SK-N-SH treated with all-trans-retinoic acid at 6 μM for 48 hours (cell line): ENCODE data around the gene B3GALT5.

Source experiments
- ARNTL ChIP-seq: fragments of 450-650 bp; formaldehyde crosslinking; IDR thresholded peaks from 2 replicates; pipeline ENCODE4 v1.5.0; 2020; ENCODE audit warnings: low read depth, mild to moderate bottlenecking, moderate library complexity, borderline replicate concordance
- BACH2 ChIP-seq: fragments of 250-450 bp; sonication (Bioruptor Pico); IDR thresholded peaks from 2 replicates; pipeline ENCODE4 v1.9.0; 2021; ENCODE audit warnings: mild to moderate bottlenecking, borderline replicate concordance
- CSDC2 ChIP-seq: fragments of 250-450 bp; sonication (Bioruptor Pico); IDR thresholded peaks from 2 replicates; pipeline ENCODE4 v1.5.0; 2020; ENCODE audit warnings: mild to moderate bottlenecking, moderate library complexity
- ESRRG ChIP-seq: fragments of 250-450 bp; sonication (Bioruptor Pico); IDR thresholded peaks from 2 replicates; pipeline ENCODE4 v1.6.1; 2021; ENCODE audit warnings: mild to moderate bottlenecking
- OSR1 ChIP-seq: fragments of 250-450 bp; sonication (Bioruptor Pico); IDR thresholded peaks from 2 replicates; pipeline ENCODE4 v1.8.0; 2022; ENCODE audit warnings: moderate library complexity, mild to moderate bottlenecking, inconsistent platforms
- TOX ChIP-seq: fragments of 250-450 bp; sonication (Bioruptor Pico); IDR thresholded peaks from 2 replicates; pipeline ENCODE4 v1.8.0; 2021; ENCODE audit warnings: mild to moderate bottlenecking, moderate library complexity, borderline replicate concordance
- ZFP3 ChIP-seq: fragments of 250-450 bp; sonication (Bioruptor Pico); IDR thresholded peaks from 2 replicates; pipeline ENCODE4 v1.5.0; 2020; ENCODE audit warnings: mild to moderate bottlenecking, moderate library complexity
- ZFP30 ChIP-seq: fragments of 450-650 bp; formaldehyde crosslinking; IDR thresholded peaks from 2 replicates; pipeline ENCODE4 v1.5.0; 2022; ENCODE audit warnings: mild to moderate bottlenecking, moderate library complexity
- ZNF70 ChIP-seq: fragments of 450-650 bp; formaldehyde crosslinking; IDR thresholded peaks from 2 replicates; pipeline ENCODE4 v1.5.0; 2020; ENCODE audit warnings: mild to moderate bottlenecking, moderate library complexity
- TF ChIP-seq, protein P1 (sequence below): fragments of 250-450 bp; sonication (Bioruptor Pico); IDR thresholded peaks from 2 replicates; pipeline ENCODE4 v1.8.0; 2020; ENCODE audit warnings: mild to moderate bottlenecking, moderate library complexity, borderline replicate concordance
- TF ChIP-seq, protein P2 (sequence below): fragments of 250-450 bp; sonication (Bioruptor Pico); IDR thresholded peaks from 2 replicates; pipeline ENCODE4 v1.5.0; 2020; ENCODE audit warnings: mild to moderate bottlenecking, moderate library complexity
- TF ChIP-seq, protein P3 (sequence below): fragments of 250-450 bp; sonication (Bioruptor Pico); IDR thresholded peaks from 2 replicates; pipeline ENCODE4 v1.5.1; 2020; ENCODE audit warnings: low read depth, mild to moderate bottlenecking, moderate library complexity

DNA sequence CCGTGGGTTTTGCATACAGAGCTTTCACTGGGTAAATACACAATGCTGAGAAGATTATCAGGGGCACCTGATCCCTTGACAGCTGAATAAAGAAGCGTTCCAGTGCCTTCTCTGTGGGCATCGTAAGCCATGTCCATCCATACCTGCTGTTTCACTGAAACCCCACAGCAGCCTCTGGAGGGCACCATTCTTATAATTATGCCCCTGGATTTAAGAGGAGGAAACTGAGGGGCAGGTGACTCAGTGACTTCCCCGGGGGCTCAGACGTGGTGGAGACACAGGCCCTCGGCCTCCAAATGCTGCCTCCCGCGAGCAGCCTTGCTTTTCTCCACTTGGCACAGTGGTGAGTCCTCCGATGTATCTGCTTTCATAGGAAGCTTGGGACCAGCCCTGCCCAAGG lies 56.7 kb downstream of the B3GALT5 start:
- no peak for TF ChIP-seq ZFP3
- no peak for TF ChIP-seq ESRRG
- no peak for TF ChIP-seq TOX
- TF ChIP-seq, protein P1, sequence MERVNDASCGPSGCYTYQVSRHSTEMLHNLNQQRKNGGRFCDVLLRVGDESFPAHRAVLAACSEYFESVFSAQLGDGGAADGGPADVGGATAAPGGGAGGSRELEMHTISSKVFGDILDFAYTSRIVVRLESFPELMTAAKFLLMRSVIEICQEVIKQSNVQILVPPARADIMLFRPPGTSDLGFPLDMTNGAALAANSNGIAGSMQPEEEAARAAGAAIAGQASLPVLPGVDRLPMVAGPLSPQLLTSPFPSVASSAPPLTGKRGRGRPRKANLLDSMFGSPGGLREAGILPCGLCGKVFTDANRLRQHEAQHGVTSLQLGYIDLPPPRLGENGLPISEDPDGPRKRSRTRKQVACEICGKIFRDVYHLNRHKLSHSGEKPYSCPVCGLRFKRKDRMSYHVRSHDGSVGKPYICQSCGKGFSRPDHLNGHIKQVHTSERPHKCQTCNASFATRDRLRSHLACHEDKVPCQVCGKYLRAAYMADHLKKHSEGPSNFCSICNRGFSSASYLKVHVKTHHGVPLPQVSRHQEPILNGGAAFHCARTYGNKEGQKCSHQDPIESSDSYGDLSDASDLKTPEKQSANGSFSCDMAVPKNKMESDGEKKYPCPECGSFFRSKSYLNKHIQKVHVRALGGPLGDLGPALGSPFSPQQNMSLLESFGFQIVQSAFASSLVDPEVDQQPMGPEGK: no peak
- no peak for TF ChIP-seq ZNF70
- TF ChIP-seq, protein P2, sequence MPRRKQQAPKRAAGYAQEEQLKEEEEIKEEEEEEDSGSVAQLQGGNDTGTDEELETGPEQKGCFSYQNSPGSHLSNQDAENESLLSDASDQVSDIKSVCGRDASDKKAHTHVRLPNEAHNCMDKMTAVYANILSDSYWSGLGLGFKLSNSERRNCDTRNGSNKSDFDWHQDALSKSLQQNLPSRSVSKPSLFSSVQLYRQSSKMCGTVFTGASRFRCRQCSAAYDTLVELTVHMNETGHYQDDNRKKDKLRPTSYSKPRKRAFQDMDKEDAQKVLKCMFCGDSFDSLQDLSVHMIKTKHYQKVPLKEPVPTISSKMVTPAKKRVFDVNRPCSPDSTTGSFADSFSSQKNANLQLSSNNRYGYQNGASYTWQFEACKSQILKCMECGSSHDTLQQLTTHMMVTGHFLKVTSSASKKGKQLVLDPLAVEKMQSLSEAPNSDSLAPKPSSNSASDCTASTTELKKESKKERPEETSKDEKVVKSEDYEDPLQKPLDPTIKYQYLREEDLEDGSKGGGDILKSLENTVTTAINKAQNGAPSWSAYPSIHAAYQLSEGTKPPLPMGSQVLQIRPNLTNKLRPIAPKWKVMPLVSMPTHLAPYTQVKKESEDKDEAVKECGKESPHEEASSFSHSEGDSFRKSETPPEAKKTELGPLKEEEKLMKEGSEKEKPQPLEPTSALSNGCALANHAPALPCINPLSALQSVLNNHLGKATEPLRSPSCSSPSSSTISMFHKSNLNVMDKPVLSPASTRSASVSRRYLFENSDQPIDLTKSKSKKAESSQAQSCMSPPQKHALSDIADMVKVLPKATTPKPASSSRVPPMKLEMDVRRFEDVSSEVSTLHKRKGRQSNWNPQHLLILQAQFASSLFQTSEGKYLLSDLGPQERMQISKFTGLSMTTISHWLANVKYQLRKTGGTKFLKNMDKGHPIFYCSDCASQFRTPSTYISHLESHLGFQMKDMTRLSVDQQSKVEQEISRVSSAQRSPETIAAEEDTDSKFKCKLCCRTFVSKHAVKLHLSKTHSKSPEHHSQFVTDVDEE (CRISPR knock-in tag): no peak
- TF ChIP-seq ARNTL (CRISPR knock-in tag): no peak
- TF ChIP-seq OSR1 (CRISPR knock-in tag): no peak
- TF ChIP-seq BACH2 (CRISPR knock-in tag): no peak
- TF ChIP-seq CSDC2 (CRISPR knock-in tag): no peak
- TF ChIP-seq, protein P3, sequence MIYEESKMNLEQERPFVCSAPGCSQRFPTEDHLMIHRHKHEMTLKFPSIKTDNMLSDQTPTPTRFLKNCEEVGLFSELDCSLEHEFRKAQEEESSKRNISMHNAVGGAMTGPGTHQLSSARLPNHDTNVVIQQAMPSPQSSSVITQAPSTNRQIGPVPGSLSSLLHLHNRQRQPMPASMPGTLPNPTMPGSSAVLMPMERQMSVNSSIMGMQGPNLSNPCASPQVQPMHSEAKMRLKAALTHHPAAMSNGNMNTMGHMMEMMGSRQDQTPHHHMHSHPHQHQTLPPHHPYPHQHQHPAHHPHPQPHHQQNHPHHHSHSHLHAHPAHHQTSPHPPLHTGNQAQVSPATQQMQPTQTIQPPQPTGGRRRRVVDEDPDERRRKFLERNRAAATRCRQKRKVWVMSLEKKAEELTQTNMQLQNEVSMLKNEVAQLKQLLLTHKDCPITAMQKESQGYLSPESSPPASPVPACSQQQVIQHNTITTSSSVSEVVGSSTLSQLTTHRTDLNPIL (CRISPR knock-in tag): no peak
- no peak for TF ChIP-seq ZFP30 (CRISPR knock-in tag)
